ENCODE data around the gene SREBF1.
A peak's percentile ranks its signal among the peaks of the same experiment; 100 is the strongest.

SREBF1 gene

GRCh38 chr17:17865035-17865434, 28.2 kb upstream of the SREBF1 start:
- intact Hi-C loops (cut with DNase I): no loop called here

GRCh38 chr17:17860766-17861107, 24.0 kb upstream of the SREBF1 start:
- intact Hi-C loops (cut with DNase I): loop anchor here (2.0 kb wide), 1 partner anchor 48 kb away; no protein-coding TSS in a partner anchor
- no peak for DNase-seq

More at GRCh38 chr17:17865035-17865434, 28.2 kb upstream of the SREBF1 start:
- no peak for DNase-seq

GRCh38 chr17:17859909-17860765, 23.4 kb upstream of the SREBF1 start:
- intact Hi-C loops (cut with DNase I): loop anchor here (2.0 to 5.0 kb wide), 2 partner anchors 47 to 178 kb away; partner anchors contain the start of gene RAI1
- peak; percentile 50 to 92 (median 80) for DNase-seq

- DNase-seq: no peak
- intact Hi-C loops (cut with DNase I): loop anchor here (5.0 kb wide), 1 partner anchor 175 kb away; the partner anchor contains the start of gene RAI1
Observed at GRCh38 chr17:17857496-17857895, 20.7 kb upstream of the SREBF1 start.

GRCh38 chr17:17856386-17856785, 19.6 kb upstream of the SREBF1 start:
- DNase-seq: no peak
- intact Hi-C loops (cut with DNase I): loop anchor here (5.0 kb wide), 1 partner anchor 174 kb away; the partner anchor contains the start of gene RAI1

- intact Hi-C loops (cut with DNase I): loop anchor here (5.0 kb wide), 1 partner anchor 174 kb away; the partner anchor contains the start of gene RAI1
- peak in 3 of 42 donors; percentile 59 to 63 (median 59) for DNase-seq
Observed at GRCh38 chr17:17855976-17856375, 19.2 kb upstream of the SREBF1 start.

GRCh38 chr17:17853811-17854447, 17.1 kb upstream of the SREBF1 start:
- no peak for DNase-seq
- intact Hi-C loops (cut with DNase I): no loop called here

GRCh38 chr17:17852930-17853329, 16.1 kb upstream of the SREBF1 start:
- intact Hi-C loops (cut with DNase I): no loop called here

GRCh38 chr17:17851103-17852002, 14.6 kb upstream of the SREBF1 start:
- intact Hi-C loops (cut with DNase I): no loop called here
- no peak for DNase-seq

More at GRCh38 chr17:17852930-17853329, 16.1 kb upstream of the SREBF1 start:
- no peak for DNase-seq

- peak in 34 of 42 donors; percentile 28 to 84 (median 60) for DNase-seq
- intact Hi-C loops (cut with DNase I): no loop called here
Observed at GRCh38 chr17:17849845-17850373, 13.1 kb upstream of the SREBF1 start.

GRCh38 chr17:17849147-17849820, 12.5 kb upstream of the SREBF1 start:
- intact Hi-C loops (cut with DNase I): no loop called here
- peak in 41 of 42 donors; percentile 35 to 88 (median 64) for DNase-seq

GRCh38 chr17:17848311-17849082, 11.7 kb upstream of the SREBF1 start:
- DNase-seq: no peak
- intact Hi-C loops (cut with DNase I): no loop called here

GRCh38 chr17:17847726-17848125, 10.9 kb upstream of the SREBF1 start:
- DNase-seq: no peak
- intact Hi-C loops (cut with DNase I): no loop called here

- DNase-seq: no peak
- intact Hi-C loops (cut with DNase I): no loop called here
Observed at GRCh38 chr17:17847118-17847689, 10.4 kb upstream of the SREBF1 start.

GRCh38 chr17:17846645-17847044, 9.9 kb upstream of the SREBF1 start:
- no peak for DNase-seq
- intact Hi-C loops (cut with DNase I): no loop called here

- intact Hi-C loops (cut with DNase I): no loop called here
- no peak for DNase-seq
Observed at GRCh38 chr17:17846003-17846402, 9.2 kb upstream of the SREBF1 start.
